ENCODE results near the gene FYN. TPM values are rescaled to one million over a fixed set of nuclear protein-coding genes. Genes with fewer than 3 reads are reported as not detected.

FYN gene
- total and polyA plus RNA-seq, 10 of the 15 experiments (the other 5 are each of a cell fraction or from before 2014, with no cell fraction given) = 51.4 to 247 (median 138) TPM

DNA sequence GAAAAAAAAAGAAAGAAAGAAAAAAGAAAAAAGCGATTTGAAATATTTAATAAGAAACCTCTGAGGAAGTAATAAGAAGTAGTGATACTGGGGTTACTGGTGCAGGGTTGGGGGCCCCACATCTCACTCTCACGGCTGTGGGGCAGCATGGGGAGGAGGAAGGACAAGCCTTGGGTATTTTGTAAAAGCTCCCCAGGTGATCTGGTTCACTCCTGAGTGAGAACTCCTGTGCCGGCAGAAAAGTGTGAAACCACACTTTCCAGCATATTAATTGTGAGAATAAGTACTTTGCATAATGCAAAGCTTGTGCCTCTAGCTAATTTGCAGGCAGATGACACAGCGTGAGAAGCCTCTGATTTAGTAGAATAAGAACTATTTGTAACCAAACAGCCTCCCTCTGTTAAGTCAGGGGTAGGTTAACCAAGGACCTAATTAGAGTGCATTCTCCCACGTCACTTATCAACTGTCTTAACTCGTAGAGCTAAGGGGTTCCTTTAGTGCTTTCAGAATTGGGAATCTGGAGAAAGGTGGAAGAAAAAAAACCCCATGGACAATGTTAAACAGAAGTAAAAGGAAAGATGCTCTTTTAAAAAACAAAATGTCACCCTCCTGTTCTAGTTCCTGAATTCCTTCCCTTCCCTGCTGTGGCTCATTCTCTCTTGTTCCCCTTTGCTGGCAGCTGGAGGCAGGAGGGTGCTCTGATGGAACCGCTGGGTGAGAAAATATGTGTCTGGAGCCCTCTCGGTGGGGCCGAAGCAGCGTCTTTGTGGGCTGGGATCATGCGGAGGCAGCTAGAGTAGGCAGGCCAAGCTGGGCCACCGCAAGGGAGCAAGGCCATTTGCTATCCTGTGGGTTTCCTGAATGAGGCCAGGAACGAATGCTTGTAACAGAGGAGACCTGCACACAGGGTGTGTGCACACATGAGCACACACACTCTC, 108.7 kb downstream of the FYN start (continued):
- no peak for TF ChIP-seq HCFC1 (IDR thresholded peaks at IDR 0.05; ENCODE audit: low read length)
- TF ChIP-seq KLF5 (IDR thresholded peaks at IDR 0.05; ENCODE audit: partially characterized antibody) = peak; percentile 32
- TF ChIP-seq SP1 (IDR thresholded peaks at IDR 0.05; ENCODE audit: low read depth, low read length) = no peak
- TF ChIP-seq CBX5 (IDR thresholded peaks at IDR 0.05; ENCODE audit: low read depth) = peak; percentile 69; the same call in 1 of the 2 replicates
- peak; percentile 38; the same call in 1 of the 2 replicates for TF ChIP-seq CHD1 (IDR thresholded peaks at IDR 0.05; ENCODE audit: low read depth, low read length)
- TF ChIP-seq SMARCA5 (IDR thresholded peaks at IDR 0.05) = no peak
- TF ChIP-seq, protein P1, sequence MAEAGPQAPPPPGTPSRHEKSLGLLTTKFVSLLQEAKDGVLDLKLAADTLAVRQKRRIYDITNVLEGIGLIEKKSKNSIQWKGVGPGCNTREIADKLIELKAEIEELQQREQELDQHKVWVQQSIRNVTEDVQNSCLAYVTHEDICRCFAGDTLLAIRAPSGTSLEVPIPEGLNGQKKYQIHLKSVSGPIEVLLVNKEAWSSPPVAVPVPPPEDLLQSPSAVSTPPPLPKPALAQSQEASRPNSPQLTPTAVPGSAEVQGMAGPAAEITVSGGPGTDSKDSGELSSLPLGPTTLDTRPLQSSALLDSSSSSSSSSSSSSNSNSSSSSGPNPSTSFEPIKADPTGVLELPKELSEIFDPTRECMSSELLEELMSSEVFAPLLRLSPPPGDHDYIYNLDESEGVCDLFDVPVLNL (IDR thresholded peaks at IDR 0.05; ENCODE audit: low read depth, low read length) = no peak
- TF ChIP-seq ZBED1 (IDR thresholded peaks at IDR 0.05; ENCODE audit: borderline replicate concordance) = peak; percentile 60; the same call in 1 of the 2 replicates
- no peak for TF ChIP-seq YY1 (IDR thresholded peaks at IDR 0.05; ENCODE audit: low read depth, low read length)
- TF ChIP-seq SREBF2 (IDR thresholded peaks at IDR 0.05; ENCODE audit: low read length) = no peak
- TF ChIP-seq CBFB (IDR thresholded peaks at IDR 0.05; ENCODE audit: low read depth) = peak; percentile 25; the same call in 1 of the 2 replicates
- TF ChIP-seq STAT1 (conservative IDR thresholded peaks at IDR 0.05) = no peak
- TF ChIP-seq RFX5 (IDR thresholded peaks at IDR 0.05; ENCODE audit: low read depth, low read length) = no peak
- peak; percentile 98 for TF ChIP-seq MEF2B (IDR thresholded peaks at IDR 0.05; ENCODE audit: partially characterized antibody, poor library complexity, severe bottlenecking)
- TF ChIP-seq PML (IDR thresholded peaks at IDR 0.05; ENCODE audit: low read length) = peak; percentile 59; the same call in 1 of the 2 replicates
- peak; percentile 88 to 90 for TF ChIP-seq BHLHE40 (IDR thresholded peaks at IDR 0.05; ENCODE audit: borderline replicate concordance in 1 of 2, low read depth in 2 of 2, low read length in 1 of 2)
- TF ChIP-seq KAT2A (conservative IDR thresholded peaks at IDR 0.05; ENCODE audit: control insufficient read depth, low read depth, low read length) = no peak
- peak; percentile 98 for TF ChIP-seq MTA2 (IDR thresholded peaks at IDR 0.05; ENCODE audit: low read depth)
- no peak; the same call in 1 of the 2 replicates for TF ChIP-seq HDGF (IDR thresholded peaks at IDR 0.05)
- 0 out of 2 replicates have a peak, but pooled peaks have one; percentile 19 for TF ChIP-seq IRF4 (IDR thresholded peaks at IDR 0.05; ENCODE audit: low read depth, low read length)
- TF ChIP-seq MEF2A (IDR thresholded peaks at IDR 0.05; ENCODE audit: insufficient read depth, low read depth, low read length) = peak; percentile 78
- no peak for TF ChIP-seq ASH2L (IDR thresholded peaks at IDR 0.05; ENCODE audit: borderline replicate concordance, low read depth)
- TF ChIP-seq BACH1 (IDR thresholded peaks at IDR 0.05; ENCODE audit: borderline replicate concordance) = peak; percentile 90; the same call in 1 of the 2 replicates
- no peak for TF ChIP-seq BRCA1 (IDR thresholded peaks at IDR 0.05; ENCODE audit: low read depth, low read length)
- TF ChIP-seq ZNF384 (IDR thresholded peaks at IDR 0.05; ENCODE audit: borderline replicate concordance, low read depth, low read length) = peak; percentile 74; the same call in 1 of the 2 replicates
- TF ChIP-seq SUZ12 (IDR thresholded peaks at IDR 0.05; ENCODE audit: unreplicated experiment) = no peak
- TF ChIP-seq, protein P2, sequence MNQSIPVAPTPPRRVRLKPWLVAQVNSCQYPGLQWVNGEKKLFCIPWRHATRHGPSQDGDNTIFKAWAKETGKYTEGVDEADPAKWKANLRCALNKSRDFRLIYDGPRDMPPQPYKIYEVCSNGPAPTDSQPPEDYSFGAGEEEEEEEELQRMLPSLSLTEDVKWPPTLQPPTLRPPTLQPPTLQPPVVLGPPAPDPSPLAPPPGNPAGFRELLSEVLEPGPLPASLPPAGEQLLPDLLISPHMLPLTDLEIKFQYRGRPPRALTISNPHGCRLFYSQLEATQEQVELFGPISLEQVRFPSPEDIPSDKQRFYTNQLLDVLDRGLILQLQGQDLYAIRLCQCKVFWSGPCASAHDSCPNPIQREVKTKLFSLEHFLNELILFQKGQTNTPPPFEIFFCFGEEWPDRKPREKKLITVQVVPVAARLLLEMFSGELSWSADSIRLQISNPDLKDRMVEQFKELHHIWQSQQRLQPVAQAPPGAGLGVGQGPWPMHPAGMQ (IDR thresholded peaks at IDR 0.05; ENCODE audit: borderline replicate concordance) = no peak
- TF ChIP-seq SREBF1 (IDR thresholded peaks at IDR 0.05; ENCODE audit: low read length) = no peak
- peak; percentile 72 for TF ChIP-seq BMI1 (IDR thresholded peaks at IDR 0.05; ENCODE audit: borderline replicate concordance)
- no peak for TF ChIP-seq TARDBP (IDR thresholded peaks at IDR 0.05; ENCODE audit: borderline replicate concordance)
